ENCODE measurements around the gene SACM1L. TPM values are rescaled to one million over a fixed set of nuclear protein-coding genes. Genes with fewer than 3 reads are reported as not detected.

SACM1L gene
- total and polyA plus RNA-seq, 4 donors = 12.2 to 35.5 (median 20.5) TPM

DNA sequence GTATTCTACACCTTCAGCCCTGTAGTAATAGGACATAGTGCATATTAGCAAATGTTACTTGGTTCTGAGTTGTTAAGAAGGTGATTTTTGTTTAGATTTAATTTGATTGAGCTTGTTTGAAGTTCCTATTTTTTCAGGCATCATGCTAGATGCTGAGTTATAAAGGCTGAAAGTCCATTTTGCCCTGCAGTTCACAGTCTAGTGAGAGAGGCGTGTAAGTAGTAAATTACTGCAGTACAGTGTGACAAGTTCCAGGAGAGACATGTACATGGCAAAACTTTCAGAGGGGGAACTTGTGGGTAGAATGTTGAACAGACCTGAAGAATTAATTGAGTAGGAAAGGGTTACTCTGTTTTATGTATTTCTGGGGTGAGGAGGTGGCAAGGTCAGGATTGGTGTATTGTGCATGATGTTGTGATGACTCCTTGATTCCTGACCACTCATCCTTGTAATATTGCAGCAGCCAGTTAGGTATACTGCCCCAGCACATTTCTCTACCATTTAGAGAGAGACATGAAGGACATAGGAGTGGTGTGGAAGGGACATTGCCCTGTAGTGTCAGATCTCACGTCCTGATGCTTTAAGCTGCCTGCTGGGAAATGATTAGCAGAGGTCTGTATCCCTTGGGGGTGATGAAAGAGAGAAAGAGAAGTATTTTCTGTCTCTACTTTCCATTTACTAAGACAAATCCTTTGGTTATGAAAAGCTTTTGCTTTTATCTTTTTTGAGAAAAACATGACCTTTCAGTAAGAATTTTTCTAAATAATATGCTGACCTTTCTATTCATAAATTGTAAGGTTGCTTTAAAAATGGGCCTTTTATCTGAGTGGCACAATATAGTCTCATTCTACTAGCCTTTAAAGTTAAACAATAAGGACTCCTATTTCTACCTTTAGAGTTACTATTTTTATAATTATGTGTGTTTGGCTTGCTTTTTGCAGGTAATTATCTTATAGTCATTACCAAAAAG lies 16.9 kb downstream of the SACM1L start:
- H3K4me3 ChIP-seq (ENCODE audit: low read depth in 1 of 3, low read length in 3 of 3) = no peak overlapping the region
- peaks cover 2 to 32% (median 15%) of the 10 kb centered on the region in 4 donors for H3K36me3 ChIP-seq (ENCODE audit: control insufficient read depth in 4 of 4, insufficient read depth in 3 of 4, low read depth in 1 of 4, low read length in 3 of 4)
- no peaks in the 10 kb centered on the region for H3K4me1 ChIP-seq (ENCODE audit: control insufficient read depth in 4 of 4, insufficient read depth in 4 of 4, low read length in 3 of 4)
- no peak for DNase-seq (ENCODE audit: low spot score)
- no peak overlapping the region for H3K9ac ChIP-seq (ENCODE audit: low read depth in 1 of 2, low read length in 2 of 2)
- no peak overlapping the region for H3K27ac ChIP-seq (ENCODE audit: low read depth in 1 of 2, low read length in 2 of 2)
- 85% methylated on average over 2 of the region's 2 CpGs for WGBS
- H3K9me3 ChIP-seq (ENCODE audit: control insufficient read depth in 4 of 4, low read length in 3 of 4) = no peaks in the 10 kb centered on the region
- H3K27me3 ChIP-seq (ENCODE audit: control insufficient read depth in 4 of 4, insufficient read depth in 4 of 4, low read length in 3 of 4) = no peaks in the 10 kb centered on the region
- TF ChIP-seq EGR1 (IDR thresholded peaks at IDR 0.05; ENCODE audit: low read depth in 2 of 2) = no peak

DNA sequence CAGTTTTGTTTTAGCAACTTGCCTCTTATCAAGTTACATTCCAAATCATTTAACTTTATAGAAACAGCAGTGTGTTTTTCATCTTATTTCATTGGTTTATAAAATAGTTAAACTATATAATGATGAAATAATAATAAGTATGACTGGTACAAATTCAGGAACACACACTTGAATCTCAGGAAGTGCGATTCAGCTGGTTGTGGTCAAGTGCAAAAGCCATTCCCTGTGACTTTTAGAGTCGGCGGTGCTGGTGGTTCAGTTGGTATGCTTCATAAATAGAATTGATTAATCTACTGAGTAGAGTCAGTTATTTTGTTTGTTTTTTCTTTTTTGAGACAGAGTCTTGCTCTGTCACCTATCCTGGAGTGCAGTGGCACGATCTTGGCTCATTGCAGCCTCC lies 22.7 kb downstream of the SACM1L start:
- H3K9ac ChIP-seq (ENCODE audit: low read depth in 1 of 2, low read length in 2 of 2) = no peak overlapping the region
- no peaks in the 10 kb centered on the region for H3K27me3 ChIP-seq (ENCODE audit: control insufficient read depth in 4 of 4, insufficient read depth in 4 of 4, low read length in 3 of 4)
- H3K36me3 ChIP-seq (ENCODE audit: control insufficient read depth in 4 of 4, insufficient read depth in 3 of 4, low read depth in 1 of 4, low read length in 3 of 4) = peaks cover 2 to 45% (median 16%) of the 10 kb centered on the region in 4 donors
- no peak overlapping the region for H3K27ac ChIP-seq (ENCODE audit: low read depth in 1 of 2, low read length in 2 of 2)
- H3K4me3 ChIP-seq (ENCODE audit: low read depth in 1 of 3, low read length in 3 of 3) = no peak overlapping the region
- TF ChIP-seq, protein P1, sequence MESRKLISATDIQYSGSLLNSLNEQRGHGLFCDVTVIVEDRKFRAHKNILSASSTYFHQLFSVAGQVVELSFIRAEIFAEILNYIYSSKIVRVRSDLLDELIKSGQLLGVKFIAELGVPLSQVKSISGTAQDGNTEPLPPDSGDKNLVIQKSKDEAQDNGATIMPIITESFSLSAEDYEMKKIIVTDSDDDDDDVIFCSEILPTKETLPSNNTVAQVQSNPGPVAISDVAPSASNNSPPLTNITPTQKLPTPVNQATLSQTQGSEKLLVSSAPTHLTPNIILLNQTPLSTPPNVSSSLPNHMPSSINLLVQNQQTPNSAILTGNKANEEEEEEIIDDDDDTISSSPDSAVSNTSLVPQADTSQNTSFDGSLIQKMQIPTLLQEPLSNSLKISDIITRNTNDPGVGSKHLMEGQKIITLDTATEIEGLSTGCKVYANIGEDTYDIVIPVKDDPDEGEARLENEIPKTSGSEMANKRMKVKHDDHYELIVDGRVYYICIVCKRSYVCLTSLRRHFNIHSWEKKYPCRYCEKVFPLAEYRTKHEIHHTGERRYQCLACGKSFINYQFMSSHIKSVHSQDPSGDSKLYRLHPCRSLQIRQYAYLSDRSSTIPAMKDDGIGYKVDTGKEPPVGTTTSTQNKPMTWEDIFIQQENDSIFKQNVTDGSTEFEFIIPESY (IDR thresholded peaks at IDR 0.05) = no peak
- TF ChIP-seq TAF1 (conservative IDR thresholded peaks at IDR 0.05) = no peak
- TF ChIP-seq, protein P2, sequence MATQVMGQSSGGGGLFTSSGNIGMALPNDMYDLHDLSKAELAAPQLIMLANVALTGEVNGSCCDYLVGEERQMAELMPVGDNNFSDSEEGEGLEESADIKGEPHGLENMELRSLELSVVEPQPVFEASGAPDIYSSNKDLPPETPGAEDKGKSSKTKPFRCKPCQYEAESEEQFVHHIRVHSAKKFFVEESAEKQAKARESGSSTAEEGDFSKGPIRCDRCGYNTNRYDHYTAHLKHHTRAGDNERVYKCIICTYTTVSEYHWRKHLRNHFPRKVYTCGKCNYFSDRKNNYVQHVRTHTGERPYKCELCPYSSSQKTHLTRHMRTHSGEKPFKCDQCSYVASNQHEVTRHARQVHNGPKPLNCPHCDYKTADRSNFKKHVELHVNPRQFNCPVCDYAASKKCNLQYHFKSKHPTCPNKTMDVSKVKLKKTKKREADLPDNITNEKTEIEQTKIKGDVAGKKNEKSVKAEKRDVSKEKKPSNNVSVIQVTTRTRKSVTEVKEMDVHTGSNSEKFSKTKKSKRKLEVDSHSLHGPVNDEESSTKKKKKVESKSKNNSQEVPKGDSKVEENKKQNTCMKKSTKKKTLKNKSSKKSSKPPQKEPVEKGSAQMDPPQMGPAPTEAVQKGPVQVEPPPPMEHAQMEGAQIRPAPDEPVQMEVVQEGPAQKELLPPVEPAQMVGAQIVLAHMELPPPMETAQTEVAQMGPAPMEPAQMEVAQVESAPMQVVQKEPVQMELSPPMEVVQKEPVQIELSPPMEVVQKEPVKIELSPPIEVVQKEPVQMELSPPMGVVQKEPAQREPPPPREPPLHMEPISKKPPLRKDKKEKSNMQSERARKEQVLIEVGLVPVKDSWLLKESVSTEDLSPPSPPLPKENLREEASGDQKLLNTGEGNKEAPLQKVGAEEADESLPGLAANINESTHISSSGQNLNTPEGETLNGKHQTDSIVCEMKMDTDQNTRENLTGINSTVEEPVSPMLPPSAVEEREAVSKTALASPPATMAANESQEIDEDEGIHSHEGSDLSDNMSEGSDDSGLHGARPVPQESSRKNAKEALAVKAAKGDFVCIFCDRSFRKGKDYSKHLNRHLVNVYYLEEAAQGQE (IDR thresholded peaks at IDR 0.05) = no peak
- TF ChIP-seq RAD21 (IDR thresholded peaks at IDR 0.05) = no peak
- H3K4me1 ChIP-seq (ENCODE audit: control insufficient read depth in 4 of 4, insufficient read depth in 4 of 4, low read length in 3 of 4) = no peaks in the 10 kb centered on the region
- 87% methylated on average over 4 of the region's 4 CpGs for WGBS
- no peaks in the 10 kb centered on the region for H3K9me3 ChIP-seq (ENCODE audit: control insufficient read depth in 4 of 4, low read length in 3 of 4)
- no peak for DNase-seq (ENCODE audit: low spot score)

DNA sequence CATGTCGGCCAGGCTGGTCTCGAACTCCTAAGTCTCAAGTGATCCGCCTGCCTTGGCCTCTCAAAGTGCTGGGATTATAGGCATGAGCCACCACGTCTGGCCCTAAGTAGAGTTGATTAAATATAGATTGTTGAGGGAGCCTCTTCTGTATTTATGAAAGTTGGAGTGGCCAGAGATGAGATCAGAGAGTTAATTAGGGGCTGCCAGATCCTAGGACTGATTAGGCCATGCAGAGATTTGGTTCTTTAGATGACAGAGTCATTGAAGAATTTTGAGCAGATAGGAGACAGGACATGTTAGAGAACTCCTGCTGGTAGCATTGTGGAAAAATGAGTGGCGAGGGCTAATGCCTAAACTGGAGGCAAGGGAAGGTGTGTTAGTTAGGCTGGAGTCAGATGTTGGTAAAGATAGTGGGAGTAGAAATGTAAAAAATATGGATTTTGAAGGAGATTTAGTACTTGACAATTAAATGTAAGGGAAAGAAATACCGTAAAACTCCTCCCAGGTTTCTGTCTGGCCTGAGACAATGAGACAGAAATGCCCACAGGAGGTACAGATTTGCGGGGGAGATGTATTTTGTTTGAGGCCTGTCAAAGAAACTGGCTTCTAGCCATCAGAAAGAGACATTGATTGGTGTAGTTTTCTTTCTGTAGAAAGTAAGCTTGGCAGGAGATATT lies 23.4 kb downstream of the SACM1L start:
- no peaks in the 10 kb centered on the region for H3K9me3 ChIP-seq (ENCODE audit: control insufficient read depth in 4 of 4, low read length in 3 of 4)
- no peak overlapping the region for H3K27ac ChIP-seq (ENCODE audit: low read depth in 1 of 2, low read length in 2 of 2)
- DNase-seq (ENCODE audit: low spot score) = no peak
- H3K4me3 ChIP-seq (ENCODE audit: low read depth in 1 of 3, low read length in 3 of 3) = no peak overlapping the region
- WGBS = 96% methylated on average over 7 of the region's 7 CpGs
- H3K27me3 ChIP-seq (ENCODE audit: control insufficient read depth in 4 of 4, insufficient read depth in 4 of 4, low read length in 3 of 4) = no peaks in the 10 kb centered on the region
- H3K36me3 ChIP-seq (ENCODE audit: control insufficient read depth in 4 of 4, insufficient read depth in 3 of 4, low read depth in 1 of 4, low read length in 3 of 4) = peaks cover 3 to 43% (median 15%) of the 10 kb centered on the region in 4 donors
- H3K9ac ChIP-seq (ENCODE audit: low read depth in 1 of 2, low read length in 2 of 2) = no peak overlapping the region
- no peaks in the 10 kb centered on the region for H3K4me1 ChIP-seq (ENCODE audit: control insufficient read depth in 4 of 4, insufficient read depth in 4 of 4, low read length in 3 of 4)
- TF ChIP-seq, protein P3, sequence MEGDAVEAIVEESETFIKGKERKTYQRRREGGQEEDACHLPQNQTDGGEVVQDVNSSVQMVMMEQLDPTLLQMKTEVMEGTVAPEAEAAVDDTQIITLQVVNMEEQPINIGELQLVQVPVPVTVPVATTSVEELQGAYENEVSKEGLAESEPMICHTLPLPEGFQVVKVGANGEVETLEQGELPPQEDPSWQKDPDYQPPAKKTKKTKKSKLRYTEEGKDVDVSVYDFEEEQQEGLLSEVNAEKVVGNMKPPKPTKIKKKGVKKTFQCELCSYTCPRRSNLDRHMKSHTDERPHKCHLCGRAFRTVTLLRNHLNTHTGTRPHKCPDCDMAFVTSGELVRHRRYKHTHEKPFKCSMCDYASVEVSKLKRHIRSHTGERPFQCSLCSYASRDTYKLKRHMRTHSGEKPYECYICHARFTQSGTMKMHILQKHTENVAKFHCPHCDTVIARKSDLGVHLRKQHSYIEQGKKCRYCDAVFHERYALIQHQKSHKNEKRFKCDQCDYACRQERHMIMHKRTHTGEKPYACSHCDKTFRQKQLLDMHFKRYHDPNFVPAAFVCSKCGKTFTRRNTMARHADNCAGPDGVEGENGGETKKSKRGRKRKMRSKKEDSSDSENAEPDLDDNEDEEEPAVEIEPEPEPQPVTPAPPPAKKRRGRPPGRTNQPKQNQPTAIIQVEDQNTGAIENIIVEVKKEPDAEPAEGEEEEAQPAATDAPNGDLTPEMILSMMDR (IDR thresholded peaks at IDR 0.05; ENCODE audit: low read depth, low read length, missing input control) = no peak
- TF ChIP-seq, protein P1 (IDR thresholded peaks at IDR 0.05) = no peak
- TF ChIP-seq RAD21 (IDR thresholded peaks at IDR 0.05) (no peak), FOXA1 (IDR thresholded peaks at IDR 0.05) (no peak), RXRA (IDR thresholded peaks at IDR 0.05) (no peak)
- TF ChIP-seq, protein P4, sequence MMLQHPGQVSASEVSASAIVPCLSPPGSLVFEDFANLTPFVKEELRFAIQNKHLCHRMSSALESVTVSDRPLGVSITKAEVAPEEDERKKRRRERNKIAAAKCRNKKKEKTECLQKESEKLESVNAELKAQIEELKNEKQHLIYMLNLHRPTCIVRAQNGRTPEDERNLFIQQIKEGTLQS (IDR thresholded peaks at IDR 0.05) = no peak
- TF ChIP-seq, protein P2 (IDR thresholded peaks at IDR 0.05) = no peak

Measured in liver (tissue), 9 donors.